ENCODE data around the gene STRN. TPM values are rescaled to one million over a fixed set of nuclear protein-coding genes. Genes with fewer than 3 reads are reported as not detected.
"Not testable (repeated sequence)": the region's sequence is repeated elsewhere in the genome, so short reads cannot be mapped to it uniquely, and the experiment has no call there.

The STRN gene
- total and polyA plus RNA-seq, 9 of the 15 experiments (the other 6 are each of a cell fraction or from before 2014, with no cell fraction given): 1.3 to 31.2 (median 20.0) TPM

GRCh38 chr2:36831185-36831584 is 135.2 kb downstream of the STRN start (continued):
- TF ChIP-seq THAP12 (CRISPR knock-in tag; IDR thresholded peaks at IDR 0.05) (no peak), NBN (IDR thresholded peaks at IDR 0.05; ENCODE audit: low read depth) (no peak), CBX2 (IDR thresholded peaks at IDR 0.05; ENCODE audit: insufficient read depth, low read length, poor library complexity, severe bottlenecking) (no peak), ZNF57 (CRISPR knock-in tag; IDR thresholded peaks at IDR 0.05) (no peak), XRCC3 (IDR thresholded peaks at IDR 0.05) (no peak), CEBPG (CRISPR knock-in tag; IDR thresholded peaks at IDR 0.05) (no peak), CEBPG (tag; conservative IDR thresholded peaks at IDR 0.05 in 1 of 2, IDR thresholded peaks at IDR 0.05 in 1 of 2) (no peak)

- H3K9me1 ChIP-seq (ENCODE audit: control insufficient read depth, insufficient read depth, low read length); DNase-seq (ENCODE audit: extremely low read depth in 1 of 4, low spot score in 3 of 4); H3K27ac ChIP-seq (ENCODE audit: extremely low read depth, low read depth, low read length); H3K4me1 ChIP-seq (replicated peaks in 1 of 2; ENCODE audit: control insufficient read depth in 2 of 2, insufficient read depth in 2 of 2, low read length in 2 of 2); H3K36me3 ChIP-seq (ENCODE audit: control insufficient read depth, insufficient read depth, low read length); intact Hi-C loops (cut with micrococcal nuclease); H3K79me2 ChIP-seq (ENCODE audit: control insufficient read depth, insufficient read depth, low read length); FAIRE-seq; ATAC-seq; in situ Hi-C loops (cut with MboI); CTCF ChIA-PET (ENCODE audit: low intra/inter-chr PET ratio); H3K9ac ChIP-seq (ENCODE audit: insufficient read depth in 1 of 2, low read depth in 2 of 2, low read length in 2 of 2); H4K20me1 ChIP-seq (replicated peaks; ENCODE audit: control insufficient read depth, insufficient read depth, low read length); BruUV-seq (replicated peaks); POLR2A ChIA-PET; H3K4me2 ChIP-seq (ENCODE audit: insufficient read depth, low read length); H2AFZ ChIP-seq (ENCODE audit: low read depth, low read length); H3K4me3 ChIP-seq; H3K9me3 ChIP-seq (replicated peaks; ENCODE audit: control insufficient read depth, insufficient read depth, low read depth, low read length): not testable (repeated sequence)
- peaks cover 9 to 17% of the 10 kb centered on the region in 2 experiments; a peak in 4 of 5 replicates for H3K27me3 ChIP-seq (ENCODE audit: control insufficient read depth in 2 of 2, insufficient read depth in 2 of 2, low read length in 2 of 2)
- WGBS (ENCODE audit: insufficient coverage, low coverage, missing lambda C conversion rate): no CpG with 5 or more reads among the region's 2 CpGs
- TF ChIP-seq ZNF121 (CRISPR knock-in tag; conservative IDR thresholded peaks at IDR 0.05): peak; percentile 79
Measured at GRCh38 chr2:36824683-36825082, 141.7 kb downstream of the STRN start.

All from K562 (cell line).